GM18873 (cell line): ENCODE measurements around the gene HIGD1A.

Source experiments
- ATAC-seq: cut with Tn5 transposase; IDR thresholded peaks from one replicate; pipeline ENCODE4 v1.9.1; 2021; ENCODE audit warnings: mild to moderate bottlenecking, moderate library complexity, moderate number of reproducible peaks; ENCODE audit not compliant: unreplicated experiment, low FRiP score

HIGD1A gene

GRCh38 chr3:42762046-42762724, 42.1 kb downstream of the HIGD1A start:
- ATAC-seq = no peak

GRCh38 chr3:42758126-42758525, 46.2 kb downstream of the HIGD1A start:
- ATAC-seq = no peak

GRCh38 chr3:42756681-42757213, 47.5 kb downstream of the HIGD1A start:
- ATAC-seq = no peak

- no peak for ATAC-seq
These were observed 48.4 kb downstream of the HIGD1A start for GRCh38 chr3:42755681-42756578.

GRCh38 chr3:42753757-42754156, 50.5 kb downstream of the HIGD1A start:
- ATAC-seq = no peak

GRCh38 chr3:42752961-42753360, 51.3 kb downstream of the HIGD1A start:
- no peak for ATAC-seq

- ATAC-seq = no peak
These were observed 51.8 kb downstream of the HIGD1A start for GRCh38 chr3:42752441-42752840.

GRCh38 chr3:42751609-42752008, 52.7 kb downstream of the HIGD1A start:
- ATAC-seq = no peak

- ATAC-seq = no peak
These were observed 53.5 kb downstream of the HIGD1A start for GRCh38 chr3:42750834-42751233.

- ATAC-seq = no peak
These were observed 54.5 kb downstream of the HIGD1A start for GRCh38 chr3:42749753-42750231.

- no peak for ATAC-seq
These were observed 55.1 kb downstream of the HIGD1A start for GRCh38 chr3:42749025-42749752.

GRCh38 chr3:42747581-42747980, 56.7 kb downstream of the HIGD1A start:
- ATAC-seq = no peak

- no peak for ATAC-seq
These were observed 57.5 kb downstream of the HIGD1A start for GRCh38 chr3:42746455-42747450.

- no peak for ATAC-seq
These were observed 58.4 kb downstream of the HIGD1A start for GRCh38 chr3:42745776-42746454.

GRCh38 chr3:42745291-42745745, 59.0 kb downstream of the HIGD1A start:
- ATAC-seq = no peak

- ATAC-seq = no peak
These were observed 60.9 kb downstream of the HIGD1A start for GRCh38 chr3:42743204-42743995.

- no peak for ATAC-seq
These were observed 61.6 kb downstream of the HIGD1A start for GRCh38 chr3:42742688-42743087.

- ATAC-seq = no peak
These were observed 62.0 kb downstream of the HIGD1A start for GRCh38 chr3:42742259-42742658.
